DND-41 (cell line): ENCODE results near the gene CYB561.
A peak's percentile ranks its signal among the peaks of the same experiment; 100 is the strongest.

Source experiments
- CTCF ChIP-seq: IDR thresholded peaks from 2 replicates; pipeline ENCODE4 v1.5.1; 2012; ENCODE audit warnings: borderline replicate concordance, low read length, moderate library complexity, mild to moderate bottlenecking; ENCODE audit not compliant: poor library complexity, severe bottlenecking; ENCODE audit errors: extremely low read depth
- EZH2 ChIP-seq: IDR thresholded peaks from 3 replicates; pipeline ENCODE4 v1.6.1; 2012; ENCODE audit warnings: borderline replicate concordance, low read depth, mild to moderate bottlenecking, moderate library complexity, low read length, inconsistent platforms; ENCODE audit not compliant: severe bottlenecking

GRCh38 chr17:63425483-63425882, 20.6 kb downstream of the CYB561 start:
- TF ChIP-seq CTCF: peak; percentile 88
- TF ChIP-seq EZH2: no peak
